Cardiac muscle cell (in vitro differentiated cells and primary cell): ENCODE results near the gene TRMT1. TPM values are rescaled to one million over a fixed set of nuclear protein-coding genes. Genes with fewer than 3 reads are reported as not detected.

Source experiments
- DNase-seq, 2 donors: peaks; one replicate each; pipeline versions ENCODE4 v3.0.0 to v3.0.0-alpha.2; 2010 to 2017; ENCODE audit warnings: low read depth in 1 of 2, low spot score in 1 of 2
- H3K27ac ChIP-seq: fragments of 200-600 bp; sonication (generic); 2 replicates; pipeline ENCODE4 v1.5.1; 2016
- H3K27me3 ChIP-seq: fragments of 200-600 bp; sonication (generic); 2 replicates; pipeline ENCODE4 v1.6.0; 2016; ENCODE audit warnings: control low read depth
- H3K36me3 ChIP-seq: fragments of 200-600 bp; sonication (generic); 2 replicates; pipeline ENCODE4 v1.5.1; 2016; ENCODE audit warnings: control low read depth
- H3K4me1 ChIP-seq: fragments of 200-600 bp; sonication (generic); 2 replicates; pipeline ENCODE4 v1.8.1; 2017; ENCODE audit warnings: low read depth, mild to moderate bottlenecking, mixed run types
- H3K4me3 ChIP-seq: fragments of 200-600 bp; sonication (generic); 2 replicates; pipeline ENCODE4 v1.5.1; 2016; ENCODE audit warnings: mild to moderate bottlenecking
- H3K9me3 ChIP-seq: fragments of 200-600 bp; sonication (generic); 2 replicates; pipeline ENCODE4 v1.5.1; 2017; ENCODE audit warnings: low read depth, mild to moderate bottlenecking, control low read depth
- polyA plus RNA-seq: library from polyadenylated mRNA; unstranded; fragments of >200 nt; fragmentation: Nextera tagmentation; extraction: Ambion mirVana; gene quantifications from 2 replicates; pipeline ENCODE4 v1.2.1, GENCODE V29; 2016
- total RNA-seq: library from RNA; depleted of rRNA; stranded (reverse); fragments of >200 nt; gene quantifications from 2 replicates; pipeline ENCODE4 v1.2.3, GENCODE V29; 2016
- TF ChIP-seq, protein P1 (sequence below): IDR thresholded peaks from 2 replicates; pipeline ENCODE4 v1.5.1; 2012; ENCODE audit warnings: low read depth, mild to moderate bottlenecking, low read length

TRMT1 gene
- total and polyA plus RNA-seq, 2 experiments from 2014 or later, result 48.5 to 56.0 TPM

GRCh38 chr19:13057147-13057572, 59.4 kb downstream of the TRMT1 start:
- no peak overlapping the region for H3K27ac ChIP-seq
- no peaks in the 10 kb centered on the region for H3K9me3 ChIP-seq
- H3K4me1 ChIP-seq, result peaks cover 26% of the 10 kb centered on the region
- H3K27me3 ChIP-seq, result peaks cover 100% of the 10 kb centered on the region
- TF ChIP-seq, protein P1, sequence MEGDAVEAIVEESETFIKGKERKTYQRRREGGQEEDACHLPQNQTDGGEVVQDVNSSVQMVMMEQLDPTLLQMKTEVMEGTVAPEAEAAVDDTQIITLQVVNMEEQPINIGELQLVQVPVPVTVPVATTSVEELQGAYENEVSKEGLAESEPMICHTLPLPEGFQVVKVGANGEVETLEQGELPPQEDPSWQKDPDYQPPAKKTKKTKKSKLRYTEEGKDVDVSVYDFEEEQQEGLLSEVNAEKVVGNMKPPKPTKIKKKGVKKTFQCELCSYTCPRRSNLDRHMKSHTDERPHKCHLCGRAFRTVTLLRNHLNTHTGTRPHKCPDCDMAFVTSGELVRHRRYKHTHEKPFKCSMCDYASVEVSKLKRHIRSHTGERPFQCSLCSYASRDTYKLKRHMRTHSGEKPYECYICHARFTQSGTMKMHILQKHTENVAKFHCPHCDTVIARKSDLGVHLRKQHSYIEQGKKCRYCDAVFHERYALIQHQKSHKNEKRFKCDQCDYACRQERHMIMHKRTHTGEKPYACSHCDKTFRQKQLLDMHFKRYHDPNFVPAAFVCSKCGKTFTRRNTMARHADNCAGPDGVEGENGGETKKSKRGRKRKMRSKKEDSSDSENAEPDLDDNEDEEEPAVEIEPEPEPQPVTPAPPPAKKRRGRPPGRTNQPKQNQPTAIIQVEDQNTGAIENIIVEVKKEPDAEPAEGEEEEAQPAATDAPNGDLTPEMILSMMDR, result no peak
- DNase-seq, result no peak
- H3K36me3 ChIP-seq, result no peaks in the 10 kb centered on the region
- H3K4me3 ChIP-seq, result no peak overlapping the region

DNA sequence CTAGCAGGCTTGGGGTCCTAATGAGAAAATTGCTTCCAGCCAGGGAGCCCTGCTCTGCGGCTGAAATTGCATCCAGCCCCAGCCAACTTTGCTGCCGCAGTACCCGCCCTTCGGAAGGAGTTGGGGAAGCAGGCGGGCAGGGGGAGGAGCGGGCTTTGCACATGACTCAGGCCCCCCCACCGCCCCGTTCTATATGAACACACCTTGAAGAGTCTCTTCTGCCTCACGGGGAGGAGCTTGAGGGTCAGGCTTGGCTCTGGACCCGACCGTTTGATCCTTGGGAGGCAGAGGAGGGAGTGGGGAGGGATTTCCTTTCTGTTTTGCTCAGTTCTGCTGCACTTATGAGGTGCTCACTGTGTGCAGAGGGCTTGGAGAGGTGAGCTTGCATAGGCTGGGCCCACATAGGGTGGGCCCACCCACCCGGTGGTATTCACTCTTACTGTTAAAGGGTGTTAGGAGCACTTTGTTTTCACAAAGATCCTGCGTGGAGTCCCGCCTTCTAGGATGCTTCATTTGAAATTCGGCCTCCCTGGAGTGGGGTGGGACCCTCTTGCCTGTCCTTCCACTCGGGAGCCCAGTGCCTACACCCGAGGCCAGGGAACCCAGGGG, 60.4 kb downstream of the TRMT1 start:
- peak in 1 of 2 donors; percentile 86 for DNase-seq
- peaks cover 96% of the 10 kb centered on the region for H3K27me3 ChIP-seq
- H3K4me3 ChIP-seq, result no peak overlapping the region
- H3K27ac ChIP-seq, result no peak overlapping the region
- TF ChIP-seq, protein P1, result no peak
- no peaks in the 10 kb centered on the region for H3K9me3 ChIP-seq
- peaks cover 31% of the 10 kb centered on the region for H3K4me1 ChIP-seq
- H3K36me3 ChIP-seq, result no peaks in the 10 kb centered on the region

DNA sequence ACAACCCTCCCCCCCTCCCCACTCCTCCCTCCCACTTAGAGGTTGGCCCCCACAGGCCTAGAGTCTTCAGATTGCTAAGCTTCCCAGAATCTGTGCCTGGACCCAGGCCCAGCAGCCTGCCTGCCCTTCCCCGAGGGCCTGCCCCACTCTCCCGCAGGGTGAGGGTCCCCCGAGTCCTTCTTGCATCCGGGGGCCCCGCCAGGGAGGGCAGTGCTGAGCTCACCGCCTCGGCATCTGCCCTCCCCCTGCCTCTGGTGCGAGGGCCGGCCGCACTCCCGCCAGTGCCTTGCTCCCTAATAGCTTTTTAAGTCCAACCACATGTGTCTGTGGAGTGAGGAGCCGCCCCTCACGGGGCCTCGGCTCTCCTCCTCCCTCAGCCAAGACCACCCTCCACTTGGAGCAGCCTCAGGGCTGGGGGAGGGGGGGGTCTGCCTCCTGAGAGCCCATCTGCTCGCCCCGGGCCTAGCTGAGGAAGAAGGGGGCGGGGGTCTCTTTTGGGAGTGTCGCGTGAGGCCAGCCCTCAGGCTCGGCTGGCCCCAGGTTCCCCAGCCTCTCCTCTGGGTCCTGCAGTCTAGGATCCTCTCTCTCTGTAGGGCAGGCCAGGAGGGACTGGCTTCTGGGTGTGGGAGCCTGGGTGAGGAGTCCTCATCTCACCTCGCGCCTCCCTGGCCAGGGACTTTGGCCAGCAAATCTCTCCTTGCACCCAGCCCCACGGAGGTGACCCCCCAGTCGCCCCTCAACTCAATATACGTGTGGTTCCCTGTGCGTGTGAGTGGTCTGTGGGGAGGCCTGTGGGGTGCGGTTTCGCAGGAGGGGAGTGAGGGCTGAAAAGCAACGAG, 61.1 kb downstream of the TRMT1 start:
- Histone ChIP-seq H3K4me1 (peaks cover 33% of the 10 kb centered on the region), H3K27me3 (peaks cover 96% of the 10 kb centered on the region), H3K27ac (no peak overlapping the region), H3K36me3 (no peaks in the 10 kb centered on the region), H3K4me3 (no peak overlapping the region), H3K9me3 (no peaks in the 10 kb centered on the region)
- TF ChIP-seq, protein P1, result no peak
- peak in 1 of 2 donors; percentile 98 for DNase-seq

Other genes starting within 250 kb of the TRMT1 start
- gene DNASE2, start 235.3 kb downstream of the TRMT1 start, total RNA-seq, result 25.8 and 54.7 TPM in 2 replicates
- gene DNASE2, start 235.3 kb downstream of the TRMT1 start, polyA plus RNA-seq, result 26.0 and 49.5 TPM in 2 replicates
- gene KLF1, start 229.5 kb downstream of the TRMT1 start, total RNA-seq, result 0.51 and 2.2 TPM in 2 replicates
- 1.3 and 1.4 TPM in 2 replicates for gene KLF1, start 229.5 kb downstream of the TRMT1 start, polyA plus RNA-seq
- gene GCDH, start 225.6 kb downstream of the TRMT1 start, total RNA-seq, result 54.9 and 77.9 TPM in 2 replicates
- 28.5 and 32.6 TPM in 2 replicates for gene GCDH, start 225.6 kb downstream of the TRMT1 start, polyA plus RNA-seq
- gene SYCE2, start 197.4 kb downstream of the TRMT1 start, total RNA-seq, result 0.53 and 1.1 TPM in 2 replicates
- gene SYCE2, start 197.4 kb downstream of the TRMT1 start, polyA plus RNA-seq, result 2.8 and 3.8 TPM in 2 replicates
- 81.9 and 87.9 TPM in 2 replicates for gene FARSA, start 183.0 kb downstream of the TRMT1 start, total RNA-seq
- gene FARSA, start 183.0 kb downstream of the TRMT1 start, polyA plus RNA-seq, result 121 and 133 TPM in 2 replicates
- 615 and 1,390 TPM in 2 replicates for gene CALR, start 178.1 kb downstream of the TRMT1 start, total RNA-seq
- 338 and 856 TPM in 2 replicates for gene CALR, start 178.1 kb downstream of the TRMT1 start, polyA plus RNA-seq
- 157 and 191 TPM in 2 replicates for gene RAD23A, start 170.9 kb downstream of the TRMT1 start, total RNA-seq
- gene RAD23A, start 170.9 kb downstream of the TRMT1 start, polyA plus RNA-seq, result 182 and 225 TPM in 2 replicates
- 78.2 and 84.5 TPM in 2 replicates for gene GADD45GIP1, start 159.5 kb downstream of the TRMT1 start, total RNA-seq
- gene GADD45GIP1, start 159.5 kb downstream of the TRMT1 start, polyA plus RNA-seq, result 133 and 145 TPM in 2 replicates
- gene DAND5, start 147.2 kb downstream of the TRMT1 start, total RNA-seq, result 0.67 TPM in 1 of 2 replicates, not detected in the other
- 0.07 and 0.09 TPM in 2 replicates for gene DAND5, start 147.2 kb downstream of the TRMT1 start, polyA plus RNA-seq
- 0.46 TPM in 1 of 2 replicates, not detected in the other for gene NFIX, start 121.3 kb downstream of the TRMT1 start, total RNA-seq
- gene NFIX, start 121.3 kb downstream of the TRMT1 start, polyA plus RNA-seq, result 0.80 TPM in 1 of 2 replicates, not detected in the other
- gene LYL1, start 13.9 kb downstream of the TRMT1 start, total RNA-seq, result 5.6 and 6.3 TPM in 2 replicates
- gene LYL1, start 13.9 kb downstream of the TRMT1 start, polyA plus RNA-seq, result 4.3 and 4.6 TPM in 2 replicates
- 75.1 and 93.7 TPM in 2 replicates for gene NACC1, start 1.5 kb upstream of the TRMT1 start, total RNA-seq
- gene NACC1, start 1.5 kb upstream of the TRMT1 start, polyA plus RNA-seq, result 9.8 and 13.3 TPM in 2 replicates
- 95.5 and 110 TPM in 2 replicates for gene STX10, start 33.6 kb upstream of the TRMT1 start, total RNA-seq
- 65.2 and 71.1 TPM in 2 replicates for gene STX10, start 33.6 kb upstream of the TRMT1 start, polyA plus RNA-seq
- gene IER2, start 33.7 kb upstream of the TRMT1 start, total RNA-seq, result 60.3 and 110 TPM in 2 replicates
- gene IER2, start 33.7 kb upstream of the TRMT1 start, polyA plus RNA-seq, result 77.6 and 88.9 TPM in 2 replicates